GM19468 (cell line): Measurements from ENCODE around the gene KREMEN1.
"Not testable (repeated sequence)": the region's sequence is repeated elsewhere in the genome, so short reads cannot be mapped to it uniquely, and the experiment has no call there.

Experiments
- ATAC-seq: cut with Tn5 transposase; IDR thresholded peaks from one replicate; pipeline ENCODE4 v1.9.1; 2021; ENCODE audit warnings: mild to moderate bottlenecking, moderate library complexity, moderate number of reproducible peaks; ENCODE audit not compliant: unreplicated experiment; ENCODE audit errors: extremely low read depth

Gene KREMEN1

DNA sequence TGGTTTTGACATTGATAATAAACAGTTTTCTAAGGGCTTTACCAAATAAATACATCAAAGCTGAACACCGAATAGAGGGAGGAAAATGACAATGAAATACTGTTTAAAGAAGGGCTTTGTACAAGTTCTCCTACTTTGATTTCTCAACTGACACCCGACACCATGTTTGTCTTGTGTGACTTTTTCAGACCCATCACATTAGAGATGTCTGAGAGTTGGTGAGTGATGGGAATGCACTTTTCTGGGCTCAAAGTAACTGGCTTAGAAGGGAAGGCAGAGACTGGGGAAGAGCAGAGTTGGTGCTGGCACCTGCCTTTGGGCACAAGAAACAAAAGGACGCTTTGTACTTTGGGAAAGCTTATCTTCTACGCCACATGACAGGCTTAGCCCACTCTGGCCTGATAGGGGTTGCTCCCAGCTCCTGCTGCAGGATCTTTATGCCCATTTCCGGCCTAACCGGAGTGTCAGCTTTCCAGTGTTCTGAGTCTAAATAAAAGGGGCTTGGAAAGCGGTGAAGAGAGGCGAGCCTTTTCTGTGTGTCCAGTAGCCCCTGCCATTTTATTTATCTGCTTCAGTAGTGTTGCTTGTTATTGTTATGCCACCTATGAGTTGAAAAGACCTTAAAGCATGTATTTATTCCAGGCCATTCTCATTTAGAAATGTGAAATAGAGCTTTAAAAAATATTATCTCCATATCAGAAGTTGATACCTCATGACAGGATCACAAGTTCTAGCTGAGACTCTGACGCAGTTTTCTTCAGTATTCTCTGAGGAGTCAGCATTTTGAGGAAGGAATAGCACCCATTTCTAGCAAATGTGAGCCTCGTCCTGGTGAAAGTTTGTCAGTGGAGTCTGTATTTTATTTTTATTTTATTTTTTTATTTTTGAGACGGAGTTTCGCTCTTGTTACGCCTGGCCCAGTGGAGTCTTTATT is 24.2 kb downstream of the KREMEN1 start:
- ATAC-seq = no peak

DNA sequence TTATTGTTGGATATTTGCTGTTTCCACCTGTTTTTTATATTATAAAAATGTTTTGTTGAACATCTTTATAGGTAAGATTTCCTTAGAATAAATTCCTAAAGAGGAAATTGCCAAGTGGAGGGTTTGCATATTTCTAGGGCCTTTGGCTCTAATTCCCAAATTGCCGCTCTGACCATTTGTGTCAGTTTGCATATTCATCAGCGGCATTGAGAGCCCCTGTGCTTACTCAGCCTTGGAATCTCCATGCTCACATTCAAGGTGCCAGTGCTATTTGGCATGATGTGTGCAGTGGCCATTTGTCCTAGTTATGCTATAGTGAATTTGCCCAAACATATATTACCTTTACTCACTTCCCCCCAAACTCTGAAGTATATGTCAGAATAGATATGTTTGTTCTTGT is 25.5 kb downstream of the KREMEN1 start:
- ATAC-seq = no peak

DNA sequence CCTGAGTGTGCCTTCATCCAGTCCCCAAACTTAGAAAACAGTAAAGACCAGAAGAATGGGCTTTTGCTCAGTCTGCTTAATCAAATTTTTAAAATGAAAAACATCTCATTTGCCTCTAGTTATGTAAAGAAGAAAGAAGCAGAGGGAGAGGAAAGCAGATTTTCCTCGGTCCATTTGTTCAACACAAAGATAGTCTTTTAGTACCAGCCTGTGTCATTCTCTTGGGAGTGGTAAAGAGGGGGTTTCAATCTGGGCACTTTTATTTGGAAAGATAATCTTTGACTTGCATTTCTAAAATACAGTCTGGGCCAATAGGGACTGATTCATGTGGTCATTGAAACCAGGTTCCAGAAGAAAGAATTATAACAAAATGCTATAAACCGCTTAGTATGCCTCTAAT is 29.5 kb downstream of the KREMEN1 start:
- no peak for ATAC-seq

DNA sequence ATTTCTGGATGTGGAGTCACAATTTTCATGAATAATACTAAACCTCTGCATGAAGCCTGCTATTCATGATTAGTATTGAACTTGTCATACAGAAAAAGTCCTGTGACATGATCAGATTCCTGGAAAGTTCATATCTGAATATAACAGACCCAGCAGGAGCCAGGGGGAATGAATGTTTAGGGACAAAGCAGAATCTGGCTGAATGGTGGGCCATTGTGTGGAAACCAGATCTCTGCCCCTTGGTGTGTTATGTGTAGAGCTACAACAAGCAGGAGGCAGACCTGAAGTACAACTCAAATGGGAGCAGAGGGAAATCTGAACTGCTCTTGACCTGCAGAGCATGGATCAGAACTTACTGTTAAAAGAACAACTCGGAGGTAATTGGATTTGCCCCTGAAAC is 30.3 kb downstream of the KREMEN1 start:
- ATAC-seq = no peak

DNA sequence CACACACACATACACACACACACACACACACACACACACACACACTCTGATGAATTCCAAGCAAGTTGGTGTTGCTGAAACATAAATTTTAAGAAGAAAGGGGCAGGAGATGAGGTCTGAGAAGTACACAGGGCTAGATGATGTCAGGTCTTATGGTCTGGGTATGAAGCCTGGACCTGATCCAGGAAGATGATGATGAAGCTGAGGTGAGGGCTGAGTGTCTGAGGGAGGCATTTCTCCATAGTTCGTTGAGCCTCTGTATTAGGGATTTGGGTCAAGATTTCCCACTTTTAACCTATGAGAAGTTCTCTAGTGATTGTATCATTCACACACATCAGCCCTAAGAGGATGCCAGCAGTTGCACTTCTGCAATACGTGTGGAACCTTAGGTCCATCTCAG is 32.6 kb downstream of the KREMEN1 start:
- no peak for ATAC-seq

DNA sequence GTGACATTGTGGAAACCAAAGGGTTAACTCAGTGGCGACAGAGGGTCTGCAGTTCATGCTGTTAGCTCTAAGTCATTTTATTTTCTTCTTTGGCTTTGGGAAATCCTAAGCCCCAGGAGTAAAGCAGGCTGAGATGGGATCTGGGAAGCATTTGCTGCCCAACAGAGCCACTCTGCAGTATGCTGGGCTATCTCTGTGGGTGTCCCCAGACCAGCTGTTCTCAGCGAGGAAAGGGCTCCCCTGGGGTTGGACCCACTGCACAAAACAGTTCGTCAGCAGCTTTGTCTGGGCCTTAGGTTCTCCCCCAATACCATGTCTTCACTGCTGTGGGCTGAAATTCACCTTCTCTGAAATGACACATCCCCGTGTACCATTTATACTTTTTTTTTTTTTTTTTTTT is 34.0 kb downstream of the KREMEN1 start:
- ATAC-seq = no peak

DNA sequence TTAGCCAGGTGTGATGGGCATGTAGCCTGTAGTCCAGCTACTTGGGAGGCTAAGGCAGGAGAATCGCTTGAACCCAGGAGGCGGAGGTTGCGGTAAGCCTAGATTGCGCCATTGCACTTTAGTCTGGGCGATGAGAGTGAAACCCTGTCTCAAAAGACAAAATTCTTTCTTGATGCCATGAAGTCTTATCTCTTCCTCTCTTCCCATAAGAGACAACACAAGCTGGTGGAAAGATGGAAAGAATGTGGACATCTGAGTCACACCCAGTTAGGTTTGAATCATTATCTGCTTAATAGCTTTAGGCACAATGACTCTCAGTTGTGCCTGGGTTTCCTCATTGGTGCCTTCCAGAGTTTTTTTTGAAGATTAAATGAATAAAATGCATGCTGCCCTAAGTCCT is 35.3 kb downstream of the KREMEN1 start:
- ATAC-seq = no peak

DNA sequence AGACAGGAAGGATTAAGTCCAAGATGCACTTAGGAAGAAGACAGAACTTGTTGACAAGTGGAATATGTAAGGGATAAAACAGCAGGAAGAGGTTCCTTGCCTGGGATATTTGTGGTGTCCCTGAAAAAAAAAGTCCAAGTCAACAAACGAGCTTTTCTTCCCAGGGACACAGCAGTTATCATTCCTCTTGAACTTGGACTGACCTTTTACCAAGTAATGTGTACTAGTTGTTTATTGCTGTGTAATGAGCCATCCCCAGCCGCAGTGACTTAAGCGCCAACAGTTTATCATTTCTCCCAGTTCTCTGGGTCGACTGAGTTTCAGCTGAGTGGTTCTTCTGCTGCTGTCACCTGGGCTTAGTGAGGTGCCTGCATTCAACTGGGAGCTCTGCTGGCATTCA is 37.0 kb downstream of the KREMEN1 start:
- no peak for ATAC-seq

DNA sequence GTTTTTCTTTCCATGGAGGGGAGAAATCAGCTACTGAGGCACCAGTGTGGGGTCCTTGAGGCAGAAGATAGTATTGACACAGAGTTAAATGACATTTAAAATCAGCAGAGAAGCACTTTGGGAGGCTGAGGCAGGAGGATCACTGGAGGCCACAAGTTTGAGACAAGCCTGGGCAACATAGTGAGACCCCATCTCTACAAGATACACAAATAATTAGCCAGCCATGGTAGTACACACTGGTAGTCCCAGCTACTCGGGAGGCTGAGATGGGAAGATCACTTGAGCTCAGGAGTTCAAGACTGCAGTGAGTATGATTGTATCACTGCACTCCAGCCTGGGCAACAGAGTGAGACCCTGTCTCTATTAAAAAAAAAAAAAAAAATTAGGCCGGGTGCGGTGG is 38.1 kb downstream of the KREMEN1 start:
- no peak for ATAC-seq

DNA sequence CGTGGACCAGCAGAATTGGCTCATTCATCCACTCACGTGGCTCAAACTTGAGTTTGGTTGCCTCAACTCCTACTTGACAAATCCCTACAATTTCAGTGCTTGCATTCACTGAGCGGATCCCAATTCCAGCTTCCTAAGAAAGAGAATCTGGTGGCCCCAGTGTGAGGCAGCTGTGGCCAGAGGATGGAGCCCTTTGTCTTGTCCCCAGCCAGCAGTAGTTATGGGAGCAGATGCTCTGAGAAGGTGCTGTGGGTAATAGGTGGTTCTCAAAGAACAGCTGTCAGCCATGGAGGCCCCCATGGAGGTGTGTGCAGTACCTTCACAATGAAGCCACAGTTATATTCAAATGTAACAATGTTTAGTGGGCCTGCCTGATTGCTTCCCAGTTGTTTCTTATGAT is 39.3 kb downstream of the KREMEN1 start:
- no peak for ATAC-seq

DNA sequence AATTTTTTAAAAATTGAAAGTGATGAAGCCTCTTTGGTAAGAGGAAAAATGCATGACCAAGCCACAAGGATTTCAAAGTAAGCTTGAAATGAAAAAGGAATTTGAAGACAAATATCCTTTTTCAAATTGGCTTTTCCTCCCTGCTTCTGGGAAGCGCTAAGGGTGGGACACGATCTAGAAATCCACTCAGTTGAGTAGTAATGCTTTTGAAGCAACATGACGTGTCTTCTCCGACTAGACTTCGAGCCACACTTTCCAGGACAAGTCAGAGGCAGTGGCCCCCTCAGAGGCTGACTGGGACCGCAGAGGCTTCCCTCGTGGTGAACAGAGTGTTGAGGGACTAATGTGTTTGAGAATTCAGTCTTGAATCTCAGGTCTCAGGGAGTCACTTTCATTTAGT is 39.8 kb downstream of the KREMEN1 start:
- no peak for ATAC-seq

DNA sequence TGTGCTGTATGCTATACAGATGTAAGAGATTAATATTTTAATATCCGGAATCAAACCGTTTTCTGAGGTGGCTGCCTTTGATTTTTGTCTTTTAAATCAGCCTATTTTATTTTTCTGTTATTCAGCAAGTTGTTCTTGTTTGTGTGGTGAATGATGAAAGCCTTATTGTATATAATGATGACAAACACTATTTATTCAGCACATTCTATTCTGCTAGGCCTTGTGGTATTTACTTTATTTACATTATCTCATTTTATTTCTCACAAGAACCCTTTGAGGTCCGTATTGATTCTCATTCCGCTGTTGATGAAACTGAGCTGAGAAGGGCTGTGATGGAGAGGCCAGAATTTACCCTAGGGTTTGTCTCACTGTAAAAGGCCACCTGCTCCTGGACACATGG is 40.5 kb downstream of the KREMEN1 start:
- ATAC-seq = no peak

DNA sequence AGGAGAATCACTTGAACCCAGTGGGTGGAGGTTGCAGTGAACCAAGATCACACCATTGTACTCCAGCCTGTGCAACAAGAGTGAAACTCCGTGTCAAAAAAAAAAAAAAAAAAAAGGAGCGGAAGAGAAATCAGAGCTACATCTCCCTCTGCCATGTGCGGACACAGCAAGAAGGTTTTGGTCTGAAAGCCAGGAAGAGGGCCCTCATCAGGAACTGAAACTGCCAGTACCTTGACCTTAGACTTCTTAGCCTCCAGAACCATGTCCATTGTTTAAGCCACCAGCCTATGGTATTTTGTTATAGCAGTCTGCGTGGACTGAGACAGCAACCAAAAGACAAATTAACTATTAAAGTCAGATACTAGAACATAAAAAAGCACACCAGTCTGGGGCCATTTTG is 41.6 kb downstream of the KREMEN1 start:
- ATAC-seq = no peak

DNA sequence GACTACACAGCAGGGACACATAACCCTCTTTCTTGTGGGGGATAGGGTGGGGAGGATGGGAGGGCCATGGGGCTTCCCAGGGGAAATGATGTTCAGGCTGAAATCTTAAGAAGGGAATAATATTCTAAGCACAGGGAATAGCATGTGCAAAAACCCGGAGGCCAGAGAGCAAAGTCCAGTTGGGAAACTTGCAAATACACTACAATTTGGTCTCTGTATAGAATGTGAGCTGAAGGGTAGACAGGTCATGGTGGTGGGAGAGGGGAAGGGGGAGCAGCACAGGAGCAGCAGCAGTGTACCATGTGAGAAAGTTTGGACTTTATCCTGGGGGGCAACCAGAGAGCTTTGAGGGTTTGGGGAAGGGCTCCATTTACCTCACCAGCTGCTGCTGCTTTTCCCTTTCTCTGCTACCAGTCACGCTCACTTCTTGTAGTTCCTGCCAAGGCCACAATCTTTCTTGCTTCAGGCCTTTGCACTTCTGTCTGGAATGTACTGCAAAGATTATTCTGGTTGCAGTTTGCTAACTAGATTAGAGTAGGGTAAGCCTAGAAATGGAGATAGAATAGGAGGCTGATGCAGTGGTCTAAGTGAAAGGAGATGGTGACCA is 43.0 kb downstream of the KREMEN1 start:
- ATAC-seq = no peak

DNA sequence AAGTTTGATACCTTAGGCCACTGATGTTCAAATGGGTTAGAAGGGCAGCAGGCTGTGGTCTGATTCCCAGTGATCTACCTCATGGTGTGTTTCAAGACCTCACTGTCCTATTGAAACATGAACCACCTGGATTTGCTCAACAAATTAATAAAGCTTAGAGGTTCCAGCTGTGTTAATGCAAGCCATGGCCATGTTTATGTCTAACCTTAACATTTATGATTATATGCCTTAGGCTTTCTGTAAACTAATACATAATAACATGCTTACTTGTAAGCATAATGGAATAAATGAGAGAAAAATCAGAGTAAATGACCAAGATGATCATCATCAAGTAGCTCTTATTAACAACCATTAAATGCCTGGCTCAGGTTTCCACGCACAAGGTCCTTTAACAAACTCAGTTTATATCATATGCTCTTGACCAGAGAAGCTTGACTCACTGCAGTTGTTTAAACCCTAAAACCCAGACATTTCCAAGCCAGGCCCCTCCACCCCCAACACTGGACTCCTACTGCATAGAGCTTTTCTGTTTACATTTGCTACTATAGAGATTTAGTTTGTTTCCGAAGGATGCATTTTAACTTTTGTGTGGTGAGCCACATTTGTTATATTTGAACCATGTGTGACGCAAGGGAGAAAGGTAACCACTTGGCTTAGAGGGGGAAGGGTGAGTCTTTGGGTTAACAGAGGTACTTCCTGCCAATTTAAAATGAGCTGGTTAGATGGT is 43.7 kb downstream of the KREMEN1 start:
- ATAC-seq = no peak

DNA sequence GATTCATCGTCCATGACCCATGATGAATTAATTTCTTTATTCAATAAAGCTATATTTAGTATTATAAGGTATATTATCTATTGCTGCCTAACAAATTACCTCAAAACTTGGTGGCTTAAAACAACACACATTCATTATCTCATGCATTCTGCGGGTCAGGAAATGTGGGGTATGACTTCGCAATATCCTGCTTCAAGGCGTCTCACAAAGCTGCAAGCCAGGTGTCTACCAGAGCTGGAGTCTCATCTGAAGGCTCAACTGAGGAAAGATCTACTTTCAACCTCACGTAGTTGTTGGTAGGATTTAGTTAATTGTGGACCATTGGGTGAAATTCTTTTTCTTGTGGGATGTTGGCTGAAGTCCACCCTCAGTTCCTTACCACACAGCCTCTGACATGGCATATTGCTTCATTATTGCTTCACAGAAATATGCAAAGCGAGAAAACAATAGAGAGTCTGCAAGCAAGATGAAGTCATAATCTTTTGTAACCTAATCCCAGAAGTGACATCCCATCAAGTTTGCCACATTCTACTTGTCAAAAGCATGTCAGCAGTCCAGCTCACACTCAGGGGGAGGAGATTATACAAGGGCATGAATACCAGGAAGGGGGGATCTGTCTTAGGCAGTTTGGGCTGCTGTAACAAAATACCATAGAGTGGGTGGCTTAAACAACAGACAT is 45.1 kb downstream of the KREMEN1 start:
- ATAC-seq = no peak

DNA sequence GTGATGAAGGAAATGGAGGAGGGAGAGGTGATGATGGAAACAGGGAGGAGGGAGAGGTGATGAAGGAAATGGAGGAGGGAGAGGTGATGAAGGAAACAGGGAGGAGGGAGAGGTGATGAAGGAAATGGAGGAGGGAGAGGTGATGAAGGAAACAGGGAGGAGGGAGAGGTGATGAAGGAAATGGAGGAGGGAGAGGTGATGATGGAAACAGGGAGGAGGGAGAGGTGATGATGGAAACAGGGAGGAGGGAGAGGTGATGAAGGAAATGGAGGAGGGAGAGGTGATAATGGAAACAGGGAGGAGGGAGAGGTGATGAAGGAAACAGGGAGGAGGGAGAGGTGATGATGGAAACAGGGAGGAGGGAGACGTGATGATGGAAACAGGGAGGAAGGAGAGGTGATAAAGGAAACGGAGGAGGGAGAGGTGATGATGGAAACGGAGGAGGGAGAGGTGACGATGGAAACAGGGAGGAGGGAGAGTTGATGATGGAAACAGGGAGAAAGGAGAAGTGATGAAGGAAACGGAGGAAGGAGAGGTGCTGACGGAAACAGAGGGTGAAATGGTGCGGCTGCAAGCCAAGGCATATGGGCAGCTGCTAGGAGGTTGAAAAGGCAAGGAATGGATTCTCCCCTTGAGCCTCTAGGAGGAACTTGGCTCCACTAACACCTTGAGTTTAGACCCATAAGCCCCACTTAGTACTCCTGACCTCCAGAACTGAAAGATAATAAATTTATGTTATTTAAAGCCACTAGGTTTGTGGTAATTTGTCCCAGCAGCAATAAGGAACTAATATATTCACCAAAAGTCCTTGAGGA is 47.5 kb downstream of the KREMEN1 start:
- ATAC-seq = not testable (repeated sequence)

DNA sequence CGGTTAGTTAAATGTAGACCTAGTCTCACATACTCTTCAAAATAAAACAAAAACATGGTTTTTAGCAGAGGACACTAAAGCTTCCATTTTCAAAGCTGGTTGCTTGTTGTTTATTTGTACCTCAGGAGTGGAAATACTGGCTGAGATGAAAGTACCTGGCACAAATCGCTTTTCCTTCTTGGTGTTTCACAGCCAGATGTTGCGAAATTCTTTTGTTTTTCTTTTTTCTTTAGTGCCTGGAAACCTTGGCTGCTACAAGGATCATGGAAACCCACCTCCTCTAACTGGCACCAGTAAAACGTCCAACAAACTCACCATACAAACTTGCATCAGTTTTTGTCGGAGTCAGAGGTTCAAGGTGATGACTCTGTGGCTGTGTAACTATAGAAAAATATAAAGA is 48.3 kb downstream of the KREMEN1 start:
- ATAC-seq = no peak

DNA sequence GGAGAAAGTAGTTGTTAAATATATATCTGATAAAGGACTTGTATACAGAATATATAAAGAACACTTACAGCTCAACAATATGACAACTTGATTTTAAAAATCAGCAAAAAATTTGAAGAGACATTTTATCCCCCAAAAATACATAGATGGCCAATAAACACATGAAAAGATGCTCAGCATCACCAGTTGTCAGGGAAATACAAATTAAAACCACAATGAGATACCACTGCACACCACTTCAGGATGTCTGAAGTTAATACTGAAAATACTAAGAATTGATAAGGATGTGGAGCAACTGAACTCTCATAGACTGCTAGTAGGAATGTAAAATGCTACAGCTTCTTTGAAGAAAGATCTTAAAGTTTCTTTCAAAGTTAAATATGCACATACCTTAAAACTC is 49.2 kb downstream of the KREMEN1 start:
- ATAC-seq = no peak
